Measurements from ENCODE around the gene HOXD4. TPM values are rescaled to one million over a fixed set of nuclear protein-coding genes. Genes with fewer than 3 reads are reported as not detected.
A peak's percentile ranks its signal among the peaks of the same experiment; 100 is the strongest.

Gene HOXD4
- polyA plus RNA-seq, 10 donors, result 3.8 to 11.3 (median 7.3) TPM

DNA sequence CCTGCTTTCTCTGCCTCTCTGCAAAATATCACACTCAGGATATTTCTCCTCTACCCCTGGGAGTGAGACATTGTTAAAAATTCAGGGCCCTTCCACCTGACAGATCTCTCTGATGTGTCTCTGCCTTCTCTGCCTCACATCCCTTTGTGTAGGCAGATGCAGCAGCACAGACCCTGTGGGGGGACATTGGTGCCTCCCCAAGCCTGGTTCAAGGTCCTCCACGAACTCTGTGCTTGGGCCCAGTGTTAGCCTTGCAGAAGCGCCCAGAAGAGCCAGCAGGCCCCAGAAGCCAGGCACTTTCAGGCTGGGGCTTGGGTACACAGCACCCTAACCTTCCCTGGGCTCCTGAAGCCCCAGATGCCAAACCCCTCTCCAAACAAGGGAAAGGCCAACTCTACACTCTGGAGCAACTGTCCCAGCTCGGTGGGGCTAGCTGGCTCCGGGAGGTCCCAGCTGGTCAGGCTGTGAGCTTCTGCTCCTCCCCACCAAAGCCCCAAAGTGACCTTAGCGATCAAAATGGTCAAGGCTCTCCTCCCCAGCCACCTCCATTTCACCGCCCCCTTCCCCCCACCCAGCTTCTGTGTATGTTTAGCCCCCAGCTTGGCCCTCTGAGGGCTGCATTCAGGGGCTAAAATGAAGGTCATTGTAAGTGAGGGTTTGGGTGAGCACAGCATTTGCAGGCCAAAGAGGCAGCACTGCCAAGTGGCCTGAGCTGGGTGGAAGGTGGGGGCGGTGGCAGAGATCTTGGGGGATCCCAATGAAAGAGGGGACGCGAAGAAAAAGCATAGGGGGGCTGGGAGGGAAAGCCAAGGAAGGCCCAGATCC is 26.2 kb upstream of the HOXD4 start:
- no peak for DNase-seq

DNA sequence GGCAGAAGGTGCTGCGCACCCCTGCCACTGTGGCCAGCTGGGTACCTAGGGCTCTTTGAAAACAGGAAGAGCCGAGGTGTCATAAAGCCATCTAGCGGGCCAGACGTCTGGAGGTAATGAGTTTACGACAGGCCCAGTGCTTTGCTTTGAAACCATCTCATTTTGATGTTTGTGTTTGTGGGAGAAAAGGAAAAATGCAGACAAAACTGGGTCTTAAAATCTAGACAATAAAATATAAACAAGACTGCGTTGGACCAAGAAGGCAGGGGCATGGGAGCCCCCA is 25.6 kb upstream of the HOXD4 start:
- DNase-seq, result no peak

DNA sequence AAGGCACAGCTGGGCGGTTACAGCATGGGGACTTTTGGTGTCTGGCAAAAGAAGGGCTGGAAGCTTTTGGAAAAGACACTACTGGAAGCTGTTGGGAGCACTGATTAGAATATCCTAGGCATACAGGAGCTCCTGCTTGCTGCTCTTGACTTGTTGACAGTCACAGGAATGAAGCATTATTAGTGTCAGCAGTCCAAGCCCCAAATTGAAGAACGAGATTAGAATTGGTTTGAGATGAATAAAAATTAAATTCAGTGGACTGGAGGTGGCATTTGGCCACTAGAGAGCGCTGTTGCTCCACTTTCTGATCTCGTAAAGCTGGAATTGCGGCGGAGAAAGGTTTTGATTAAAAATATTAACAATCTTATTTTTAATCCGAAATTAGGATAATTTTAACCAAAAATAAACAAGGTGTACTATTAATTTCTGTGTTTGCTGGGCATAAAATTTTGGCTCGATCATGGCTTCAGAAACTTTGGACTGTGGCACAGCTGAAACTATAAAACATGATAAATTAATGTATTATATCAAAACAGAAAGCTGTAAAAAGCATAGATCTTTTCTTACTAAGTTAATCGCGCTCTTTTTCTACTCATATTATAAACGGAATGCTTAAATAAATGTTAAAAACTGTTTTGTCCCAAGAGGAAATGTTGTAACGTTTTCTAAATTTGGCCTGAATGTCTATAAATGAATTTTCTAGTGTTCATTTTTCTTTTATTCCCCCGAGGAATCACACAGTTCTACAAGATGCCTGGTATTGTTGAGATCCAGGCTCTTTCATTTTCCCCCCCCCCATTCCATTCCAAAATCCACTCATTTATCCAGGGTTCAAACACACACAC is 24.2 kb upstream of the HOXD4 start:
- DNase-seq, result peak in 2 of 3 donors; percentile 87 to 88

DNA sequence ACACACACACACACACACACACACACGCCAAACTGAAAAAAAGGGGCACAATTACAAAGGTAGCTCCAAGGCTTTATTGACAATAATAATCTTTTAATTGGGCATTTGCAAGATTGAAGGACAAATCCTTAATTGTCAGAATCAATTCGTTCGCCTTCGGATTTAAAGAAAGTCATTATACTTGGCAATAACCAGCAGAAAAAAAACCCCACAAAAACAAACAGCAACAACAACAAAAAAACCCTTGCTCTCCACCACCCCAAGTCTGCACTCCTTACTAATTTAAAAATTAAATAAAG is 23.6 kb upstream of the HOXD4 start:
- DNase-seq, result no peak

DNA sequence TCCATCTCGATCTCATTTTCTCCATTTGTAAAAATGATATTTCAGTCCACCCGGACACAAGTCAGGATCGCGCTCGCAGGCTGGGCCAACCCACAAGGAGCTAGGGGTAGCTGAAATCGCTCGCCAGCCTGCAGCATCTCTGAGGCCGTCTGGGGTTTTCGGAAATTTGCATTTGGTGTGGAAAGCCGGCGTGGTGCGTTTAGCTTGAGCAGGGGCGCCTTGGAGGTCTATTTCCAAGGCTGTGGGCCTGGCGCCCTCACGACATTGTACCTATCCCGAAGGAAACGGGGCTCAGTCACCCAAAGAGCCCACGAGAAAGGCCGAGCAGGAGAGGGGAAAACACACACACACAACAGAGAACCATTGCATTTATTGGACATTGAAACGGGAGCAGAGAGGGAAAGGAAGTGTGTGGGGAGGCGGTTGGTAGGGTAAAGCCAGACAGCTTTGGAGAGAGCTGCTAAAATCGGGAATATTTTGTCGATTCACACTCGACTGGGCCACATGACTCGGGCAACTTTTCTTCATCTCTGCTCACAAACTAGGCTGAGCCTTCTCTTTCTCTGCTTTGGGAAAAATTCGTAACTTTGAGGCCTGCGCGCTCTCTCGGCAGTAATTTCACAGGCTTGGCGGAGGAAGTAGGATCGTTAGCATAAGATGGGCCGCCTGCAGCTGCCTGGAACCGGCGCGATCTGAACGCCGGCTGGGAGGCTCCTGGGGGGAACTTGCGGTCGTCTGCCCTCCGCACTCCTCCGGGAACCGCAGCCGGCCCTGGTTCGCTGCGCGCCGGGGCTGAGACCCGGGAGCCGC is 23.0 kb upstream of the HOXD4 start:
- peak in 2 of 3 donors; percentile 76 to 93 for DNase-seq

DNA sequence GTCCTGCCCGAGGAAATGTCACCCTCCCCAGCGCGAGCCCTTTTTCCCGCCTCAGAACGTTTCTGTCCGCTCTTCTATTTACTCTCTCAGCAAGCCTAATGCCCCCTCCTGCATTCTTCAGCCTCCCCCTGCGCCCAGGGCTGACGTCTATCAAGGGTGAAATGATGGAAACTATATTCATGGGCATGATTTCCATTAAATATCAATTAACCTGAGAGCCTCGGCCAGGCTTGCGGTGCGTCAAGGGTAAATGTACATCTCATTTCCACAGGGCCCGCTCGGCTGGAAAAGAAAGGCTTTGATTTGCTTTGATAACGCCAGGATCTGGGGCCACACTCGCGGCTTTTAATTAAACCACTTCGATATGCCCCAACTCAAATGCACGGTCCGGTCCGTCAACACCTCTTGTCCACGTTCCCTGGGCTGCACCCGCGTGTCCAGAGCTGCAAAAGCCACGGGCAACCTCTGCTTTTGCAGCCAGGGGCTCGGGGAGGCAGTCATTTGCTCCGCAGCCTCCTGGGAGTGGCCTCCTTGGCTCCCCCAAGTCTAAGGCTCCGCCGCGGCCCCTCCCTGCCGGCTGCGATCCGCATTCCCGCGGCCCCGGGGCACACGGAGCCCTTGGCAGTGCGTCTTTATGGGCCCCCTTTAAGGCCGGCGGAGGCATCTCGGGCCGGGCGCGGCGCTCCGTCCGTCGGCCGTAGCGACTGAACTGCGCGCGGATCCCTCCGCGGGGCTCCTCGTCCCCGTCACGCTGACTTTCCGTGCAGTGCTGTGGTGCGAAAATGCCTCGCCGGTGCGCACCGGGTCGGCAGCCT is 22.2 kb upstream of the HOXD4 start, which contains the start of gene HOXD8:
TSS of gene HOXD8 (plus strand) at position 724 of the 815 bp plus-strand sequence. CDS start 662 bp downstream, outside the sequence.
- peak; percentile 92 to 96 (median 94) for DNase-seq

DNA sequence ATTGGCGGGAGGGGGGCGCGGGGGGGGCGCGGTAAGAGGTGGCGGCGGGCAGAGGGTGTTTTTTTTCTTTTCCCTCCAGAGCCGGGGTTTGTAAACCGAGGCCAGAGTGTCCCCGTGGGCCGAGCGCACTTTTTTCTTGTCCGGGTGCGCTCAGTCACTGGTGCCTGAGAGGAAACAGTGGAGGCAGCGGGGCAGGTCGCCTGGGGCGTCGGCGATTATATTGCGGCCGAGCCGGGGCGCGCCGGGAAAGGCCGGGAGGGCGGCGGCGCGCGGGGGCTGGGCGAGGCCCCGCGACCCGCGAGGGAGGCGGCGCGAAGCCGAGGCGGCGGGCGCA is 21.6 kb upstream of the HOXD4 start:
- no peak for DNase-seq

DNA sequence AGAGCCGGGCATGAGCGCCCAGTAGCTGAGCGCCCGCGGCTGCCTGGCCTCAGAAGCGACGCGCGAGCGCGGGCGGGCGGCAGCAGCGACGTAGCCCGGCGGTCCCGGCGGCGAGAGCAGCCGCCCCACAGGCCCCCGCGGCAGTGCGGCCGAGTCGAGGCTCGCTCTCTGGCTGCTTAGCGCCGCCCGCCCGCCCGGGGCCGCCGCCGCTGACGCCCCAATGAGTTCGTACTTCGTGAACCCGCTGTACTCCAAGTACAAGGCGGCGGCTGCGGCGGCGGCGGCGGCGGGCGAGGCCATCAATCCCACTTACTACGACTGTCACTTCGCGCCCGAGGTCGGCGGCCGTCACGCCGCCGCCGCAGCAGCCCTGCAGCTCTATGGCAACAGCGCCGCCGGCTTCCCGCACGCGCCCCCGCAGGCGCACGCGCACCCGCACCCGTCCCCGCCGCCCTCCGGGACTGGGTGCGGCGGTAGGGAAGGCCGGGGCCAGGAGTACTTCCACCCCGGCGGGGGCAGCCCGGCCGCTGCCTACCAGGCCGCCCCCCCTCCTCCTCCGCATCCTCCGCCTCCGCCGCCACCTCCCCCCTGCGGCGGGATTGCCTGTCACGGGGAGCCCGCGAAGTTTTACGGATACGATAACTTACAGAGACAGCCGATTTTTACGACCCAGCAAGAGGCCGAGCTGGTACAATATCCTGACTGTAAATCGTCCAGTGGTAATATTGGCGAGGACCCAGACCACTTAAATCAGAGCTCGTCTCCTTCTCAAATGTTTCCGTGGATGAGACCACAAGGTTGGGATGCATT is 21.0 kb upstream of the HOXD4 start:
- peak in 2 of 3 donors; percentile 89 to 90 for DNase-seq

DNA sequence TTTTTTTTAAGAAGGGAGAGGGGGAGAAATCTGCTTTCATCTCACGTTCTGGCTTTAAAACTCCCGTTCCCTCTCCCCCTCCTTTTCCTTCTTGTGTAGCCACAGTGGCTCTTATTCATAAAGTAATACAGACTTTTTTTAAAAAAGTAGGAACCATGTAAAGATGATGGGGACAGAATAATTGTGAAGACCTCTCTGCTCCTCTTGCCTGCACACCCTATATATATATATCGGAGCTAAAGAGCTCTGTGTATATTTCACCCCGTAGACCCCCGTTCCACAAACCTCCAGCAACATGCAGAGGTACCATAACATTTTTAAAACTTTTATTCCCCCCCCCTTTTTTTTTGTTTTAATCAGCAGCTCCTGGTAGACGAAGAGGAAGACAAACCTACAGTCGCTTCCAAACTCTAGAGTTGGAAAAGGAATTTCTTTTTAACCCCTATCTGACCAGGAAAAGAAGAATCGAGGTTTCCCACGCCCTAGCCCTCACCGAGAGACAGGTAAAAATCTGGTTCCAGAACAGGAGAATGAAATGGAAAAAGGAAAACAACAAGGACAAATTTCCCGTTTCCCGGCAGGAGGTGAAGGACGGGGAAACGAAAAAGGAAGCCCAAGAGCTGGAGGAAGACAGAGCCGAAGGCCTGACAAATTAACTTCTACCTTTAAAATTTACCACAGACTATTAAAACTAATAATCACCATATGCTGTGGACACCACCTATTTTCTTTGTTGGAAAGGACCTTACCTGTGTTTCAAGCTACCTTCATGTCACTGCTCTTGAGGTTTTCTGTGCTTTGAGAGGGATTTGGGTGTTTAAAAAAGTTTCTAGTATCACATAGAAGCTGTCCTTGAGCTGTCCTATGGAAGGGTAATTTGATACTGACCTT is 20.1 kb upstream of the HOXD4 start:
- peak in 1 of 3 donors; percentile 61 for DNase-seq

DNA sequence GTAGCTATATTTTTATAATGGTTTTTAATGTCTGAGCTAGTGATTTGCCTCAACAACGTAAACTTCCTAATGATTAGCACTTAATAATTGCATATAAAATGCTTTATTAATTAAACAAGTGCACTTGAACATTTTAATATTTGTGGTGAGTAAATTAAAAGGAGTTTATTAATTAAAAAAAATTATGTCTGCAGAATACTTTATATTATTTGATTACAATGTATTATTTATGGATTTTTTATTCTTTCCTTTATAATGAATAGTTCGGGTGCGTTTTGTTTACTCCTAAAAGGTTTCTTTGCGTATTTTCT is 19.5 kb upstream of the HOXD4 start:
- no peak for DNase-seq

DNA sequence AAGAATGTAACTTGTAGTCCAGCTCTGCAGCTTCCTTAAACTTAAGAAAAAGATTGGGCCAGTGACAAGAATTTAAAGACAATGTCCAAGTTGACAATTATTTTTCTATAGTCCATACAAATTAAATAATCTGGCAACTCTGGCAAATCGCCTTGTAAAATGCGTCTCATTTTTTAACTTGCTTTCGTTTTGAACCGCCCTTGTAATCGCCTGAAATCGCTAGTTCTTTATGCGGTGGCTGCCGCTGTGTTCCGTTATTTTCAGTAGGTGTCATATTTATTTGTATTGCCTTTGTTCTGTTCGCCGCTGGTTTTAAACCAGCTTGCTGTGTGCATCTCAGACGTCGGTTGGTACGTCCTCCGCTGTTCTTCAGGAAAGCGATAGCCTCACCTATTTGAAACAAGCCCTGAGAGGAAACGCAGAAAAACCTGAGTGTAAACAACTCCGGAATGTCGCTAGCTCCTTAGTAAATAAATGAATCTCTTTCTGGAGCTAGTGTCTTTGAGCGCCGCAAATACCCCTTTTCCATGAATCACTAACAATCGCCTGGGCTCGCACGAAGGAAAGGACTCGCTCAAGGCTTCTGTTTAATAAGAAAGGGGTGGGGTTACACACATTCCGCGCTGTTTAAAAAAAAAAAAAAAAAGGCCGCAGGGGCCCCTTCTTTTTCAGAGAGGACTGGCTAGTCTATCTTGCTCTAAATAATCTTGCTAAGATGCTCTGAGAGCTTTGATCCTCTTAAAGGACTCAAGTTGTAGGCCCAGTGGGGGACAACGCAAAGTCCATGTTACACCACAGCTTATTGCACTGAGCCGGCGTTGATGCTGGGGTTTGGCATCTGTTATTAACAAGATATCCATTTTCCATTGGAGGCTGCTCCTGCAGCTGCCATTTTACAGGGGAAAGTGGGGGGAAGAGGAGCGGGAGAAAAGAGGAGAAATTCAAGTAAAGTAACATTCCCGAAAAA is 18.9 kb upstream of the HOXD4 start:
- DNase-seq, result peak in 1 of 3 donors; percentile 84

DNA sequence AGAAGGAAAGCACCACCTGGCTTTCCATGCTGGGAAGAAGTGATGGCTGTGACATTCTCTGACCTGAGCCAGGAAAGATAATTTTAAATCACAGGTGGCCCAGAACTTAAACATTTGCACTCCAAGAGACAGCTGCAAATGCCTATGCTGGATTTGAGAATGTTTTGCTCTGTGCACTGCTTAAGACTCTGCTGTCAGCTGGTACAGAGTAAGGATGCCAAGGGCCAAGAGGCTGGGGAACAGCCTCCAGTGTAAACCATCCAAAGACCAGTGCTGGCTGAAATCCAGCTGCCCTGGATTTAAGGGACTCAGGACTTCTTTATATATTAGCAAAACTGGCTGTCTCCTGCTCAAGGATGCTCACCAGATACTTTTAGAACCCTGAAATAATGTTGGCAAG is 18.0 kb upstream of the HOXD4 start:
- DNase-seq, result peak in 2 of 3 donors; percentile 67 to 75

DNA sequence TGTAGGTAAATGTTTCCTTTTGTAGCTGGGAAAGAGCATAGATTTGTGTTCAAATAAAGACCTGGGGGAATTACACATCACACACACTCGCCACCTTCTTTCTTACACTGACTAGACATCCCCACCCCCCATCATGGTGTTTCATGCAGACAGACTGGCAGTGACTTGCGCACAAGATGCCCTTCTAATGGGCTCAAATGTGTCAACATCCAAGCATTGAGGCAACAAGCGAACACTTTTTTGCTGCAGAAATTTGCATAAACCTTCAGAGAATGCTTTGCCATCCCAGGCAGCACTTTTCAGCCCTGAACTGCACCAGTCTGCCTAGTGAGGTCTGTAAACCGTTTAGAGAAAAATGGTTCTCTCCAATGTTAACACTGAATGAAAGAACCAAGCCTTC is 17.3 kb upstream of the HOXD4 start:
- no peak for DNase-seq

DNA sequence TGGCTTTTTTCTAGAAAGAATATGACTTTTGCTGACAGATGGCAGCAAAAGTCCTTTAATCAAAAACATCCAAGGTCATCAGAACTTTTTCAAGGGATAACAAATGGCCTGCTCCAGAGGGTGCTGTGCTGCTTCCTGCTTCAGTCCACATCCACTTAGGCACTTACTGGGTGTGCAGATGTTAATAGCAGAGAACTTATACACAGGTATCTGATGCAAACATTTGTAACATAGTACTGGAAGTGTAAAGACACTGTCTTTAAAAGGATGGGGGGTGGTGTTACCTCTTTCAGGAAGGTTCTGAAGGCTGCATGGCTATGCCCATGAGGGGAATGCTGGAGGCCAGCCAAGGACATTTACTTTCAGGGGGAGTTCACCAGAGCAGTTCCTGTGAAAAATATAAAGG is 16.3 kb upstream of the HOXD4 start:
- peak in 1 of 3 donors; percentile 69 for DNase-seq

DNA sequence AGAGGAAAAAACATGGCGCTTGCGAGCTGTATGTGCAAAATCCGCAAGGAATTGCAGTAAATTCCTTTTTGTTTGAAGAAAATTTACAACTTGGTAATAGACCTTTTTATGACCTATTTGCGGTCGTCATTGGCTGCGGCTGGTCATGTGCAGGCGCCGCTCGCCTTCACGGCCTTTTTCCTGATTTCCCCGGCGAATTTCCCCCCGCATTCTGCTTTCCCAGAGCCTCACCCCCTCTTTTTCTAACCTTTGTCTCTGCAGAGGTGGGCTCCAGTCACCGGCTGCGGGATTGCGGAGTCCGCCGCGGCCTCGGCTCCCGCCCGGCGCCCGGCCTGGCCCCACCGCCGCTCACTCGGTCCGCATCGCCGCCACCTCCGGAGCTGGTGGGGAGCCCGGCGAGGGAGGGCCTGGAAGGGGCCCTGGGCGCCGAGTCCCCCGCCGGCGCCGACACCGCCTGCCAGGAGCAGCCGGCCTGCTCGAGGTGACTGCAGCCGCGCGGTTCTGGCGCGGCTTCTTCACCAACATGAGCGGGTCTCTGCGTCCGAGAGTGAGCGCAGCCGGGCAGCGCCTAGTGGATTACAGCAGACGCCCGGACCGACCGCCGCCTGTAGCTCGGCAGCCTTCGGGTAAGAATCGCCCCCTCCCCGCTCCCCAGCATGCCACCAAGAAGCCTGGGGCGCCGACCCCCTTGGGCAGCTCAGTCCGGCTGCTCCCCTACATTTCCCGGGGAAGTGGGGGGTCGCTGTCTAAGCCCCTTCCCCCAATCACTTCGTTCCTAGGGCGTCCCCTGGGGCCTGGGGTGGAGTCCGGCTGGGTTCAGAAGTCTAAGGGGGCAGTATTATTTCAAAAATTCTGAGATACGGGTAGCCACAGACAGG is 14.7 kb upstream of the HOXD4 start:
- DNase-seq, result peak; percentile 76 to 89 (median 79)

DNA sequence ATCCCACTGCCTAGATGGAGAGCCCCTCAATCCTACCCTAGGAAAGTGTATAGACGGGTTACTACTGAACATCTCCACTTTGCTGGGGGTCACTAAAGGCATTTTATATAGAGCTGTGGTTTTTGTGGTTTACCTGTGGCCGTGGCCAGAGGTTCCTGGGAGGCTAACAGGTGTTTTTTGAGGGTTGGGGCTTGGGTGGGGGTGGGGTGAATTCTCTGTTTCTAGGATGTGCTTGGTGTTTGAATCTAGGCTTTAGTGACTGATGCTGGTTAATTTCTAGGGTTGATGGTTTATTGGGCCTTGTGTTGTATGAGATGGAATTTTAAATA is 14.1 kb upstream of the HOXD4 start:
- no peak for DNase-seq

DNA sequence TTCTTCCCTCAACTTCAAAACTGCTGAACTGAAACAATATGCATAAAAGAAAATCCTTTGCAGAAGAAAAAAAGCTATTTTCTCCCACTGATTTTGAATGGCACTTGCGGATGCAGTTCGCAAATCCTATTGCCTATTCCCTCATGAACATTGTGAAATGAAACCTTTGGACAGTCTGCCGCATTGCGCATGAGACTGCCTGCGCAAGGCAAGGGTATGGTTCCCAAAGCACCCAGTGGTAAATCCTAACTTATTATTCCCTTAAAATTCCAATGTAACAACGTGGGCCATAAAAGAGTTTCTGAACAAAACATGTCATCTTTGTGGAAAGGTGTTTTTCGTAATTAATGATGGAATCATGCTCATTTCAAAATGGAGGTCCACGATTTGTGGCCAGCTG is 13.4 kb upstream of the HOXD4 start:
- DNase-seq, result peak in 2 of 3 donors; percentile 29 to 65

DNA sequence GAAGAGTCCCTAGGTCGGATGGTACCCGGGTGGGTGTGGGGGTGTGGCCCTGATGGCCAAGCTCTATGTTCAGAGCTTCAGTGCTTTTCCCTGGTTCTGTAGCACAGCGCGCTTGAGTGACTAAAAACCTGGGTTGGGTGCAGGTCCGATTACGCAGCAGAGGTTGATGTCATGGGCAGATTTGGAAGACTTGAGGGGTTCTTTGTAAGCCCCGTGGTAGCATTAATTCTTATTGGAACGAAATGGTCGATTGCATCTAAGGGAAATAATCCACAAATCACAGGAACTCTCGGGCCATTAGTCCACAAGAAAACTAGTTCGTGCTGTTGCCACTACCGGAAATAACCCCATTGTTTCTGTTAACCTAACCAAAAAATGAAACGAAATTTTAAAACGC is 12.8 kb upstream of the HOXD4 start:
- DNase-seq, result peak in 2 of 3 donors; percentile 47 to 79

Measured in muscle of back (tissue), 11 donors.